ENCODE measurements around the gene VPS45. TPM values are rescaled to one million over a fixed set of nuclear protein-coding genes. Genes with fewer than 3 reads are reported as not detected.

VPS45 gene
- polyA plus RNA-seq, 3 donors = 36.0 to 41.9 (median 36.8) TPM

GRCh38 chr1:150192012-150192411 is 124.4 kb downstream of the VPS45 start:
- Mint-ChIP-seq H3K9me3 (peaks cover 0 to 5% (median 3%) of the 10 kb centered on the region in 7 donors), H3K27me3 (ENCODE audit: low read depth in 3 of 3) (peaks cover 1 to 2% (median 2%) of the 10 kb centered on the region in 3 donors), H3K36me3 (peaks cover 5 to 11% of the 10 kb centered on the region in 2 donors), H3K4me3 (no peak overlapping the region), H3K27ac (no peak overlapping the region), H3K4me1 (peaks cover 10% of the 10 kb centered on the region)
- Histone ChIP-seq H3K27ac (ENCODE audit: low read depth in 1 of 2, low read length in 2 of 2) (no peak overlapping the region), H3K9me3 (replicated peaks in 1 of 2; ENCODE audit: control insufficient read depth in 1 of 2, insufficient read depth in 1 of 2, low read length in 2 of 2) (no peaks in the 10 kb centered on the region), H3K4me1 (ENCODE audit: control insufficient read depth in 1 of 2, insufficient read depth in 2 of 2, low read length in 2 of 2) (peaks cover 10 to 11% of the 10 kb centered on the region in 2 donors), H2AFZ (ENCODE audit: insufficient read depth, low read depth, low read length, poor library complexity, severe bottlenecking) (no peak overlapping the region), H3K79me2 (ENCODE audit: insufficient read depth, low read length) (no peaks in the 10 kb centered on the region), H3K4me2 (replicated peaks; ENCODE audit: extremely low read depth, low read length, poor library complexity, severe bottlenecking) (no peak overlapping the region), H3K4me3 (replicated peaks in 1 of 3; ENCODE audit: low read depth in 2 of 3, low read length in 3 of 3) (no peak overlapping the region), H3K27me3 (ENCODE audit: control insufficient read depth in 2 of 2, insufficient read depth in 2 of 2, low read length in 2 of 2) (no peaks in the 10 kb centered on the region), H3K9ac (ENCODE audit: insufficient read depth, low read length, poor library complexity, severe bottlenecking) (no peak overlapping the region), H3K36me3 (replicated peaks in 1 of 2; ENCODE audit: control insufficient read depth in 1 of 2, insufficient read depth in 2 of 2, low read length in 2 of 2) (no peaks in the 10 kb centered on the region), H4K20me1 (ENCODE audit: insufficient read depth, low read length) (no peaks in the 10 kb centered on the region)
- no CpG with 5 or more reads among the region's 2 CpGs for WGBS (ENCODE audit: insufficient coverage)
- DNase-seq = no peak
- intact Hi-C loops (cut with micrococcal nuclease) = no loop called here
- TF ChIP-seq, protein P1, sequence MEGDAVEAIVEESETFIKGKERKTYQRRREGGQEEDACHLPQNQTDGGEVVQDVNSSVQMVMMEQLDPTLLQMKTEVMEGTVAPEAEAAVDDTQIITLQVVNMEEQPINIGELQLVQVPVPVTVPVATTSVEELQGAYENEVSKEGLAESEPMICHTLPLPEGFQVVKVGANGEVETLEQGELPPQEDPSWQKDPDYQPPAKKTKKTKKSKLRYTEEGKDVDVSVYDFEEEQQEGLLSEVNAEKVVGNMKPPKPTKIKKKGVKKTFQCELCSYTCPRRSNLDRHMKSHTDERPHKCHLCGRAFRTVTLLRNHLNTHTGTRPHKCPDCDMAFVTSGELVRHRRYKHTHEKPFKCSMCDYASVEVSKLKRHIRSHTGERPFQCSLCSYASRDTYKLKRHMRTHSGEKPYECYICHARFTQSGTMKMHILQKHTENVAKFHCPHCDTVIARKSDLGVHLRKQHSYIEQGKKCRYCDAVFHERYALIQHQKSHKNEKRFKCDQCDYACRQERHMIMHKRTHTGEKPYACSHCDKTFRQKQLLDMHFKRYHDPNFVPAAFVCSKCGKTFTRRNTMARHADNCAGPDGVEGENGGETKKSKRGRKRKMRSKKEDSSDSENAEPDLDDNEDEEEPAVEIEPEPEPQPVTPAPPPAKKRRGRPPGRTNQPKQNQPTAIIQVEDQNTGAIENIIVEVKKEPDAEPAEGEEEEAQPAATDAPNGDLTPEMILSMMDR (IDR thresholded peaks at IDR 0.05) = no peak

GRCh38 chr1:150194381-150195031 is 126.9 kb downstream of the VPS45 start:
- Histone ChIP-seq H3K4me1 (ENCODE audit: control insufficient read depth in 1 of 2, insufficient read depth in 2 of 2, low read length in 2 of 2) (no peaks in the 10 kb centered on the region), H3K36me3 (replicated peaks in 1 of 2; ENCODE audit: control insufficient read depth in 1 of 2, insufficient read depth in 2 of 2, low read length in 2 of 2) (no peaks in the 10 kb centered on the region), H3K79me2 (ENCODE audit: insufficient read depth, low read length) (no peaks in the 10 kb centered on the region), H3K27ac (ENCODE audit: low read depth in 1 of 2, low read length in 2 of 2) (no peak overlapping the region), H3K4me2 (replicated peaks; ENCODE audit: extremely low read depth, low read length, poor library complexity, severe bottlenecking) (no peak overlapping the region), H3K9ac (ENCODE audit: insufficient read depth, low read length, poor library complexity, severe bottlenecking) (no peak overlapping the region), H3K27me3 (ENCODE audit: control insufficient read depth in 2 of 2, insufficient read depth in 2 of 2, low read length in 2 of 2) (no peaks in the 10 kb centered on the region), H2AFZ (ENCODE audit: insufficient read depth, low read depth, low read length, poor library complexity, severe bottlenecking) (no peak overlapping the region), H3K4me3 (replicated peaks in 1 of 3; ENCODE audit: low read depth in 2 of 3, low read length in 3 of 3) (no peak overlapping the region), H4K20me1 (ENCODE audit: insufficient read depth, low read length) (no peaks in the 10 kb centered on the region), H3K9me3 (replicated peaks in 1 of 2; ENCODE audit: control insufficient read depth in 1 of 2, insufficient read depth in 1 of 2, low read length in 2 of 2) (no peaks in the 10 kb centered on the region)
- H3K27me3 Mint-ChIP-seq (ENCODE audit: low read depth in 3 of 3) = peaks cover 6 to 11% (median 8%) of the 10 kb centered on the region in 3 donors
- peaks cover 5 to 11% of the 10 kb centered on the region in 2 donors for H3K36me3 Mint-ChIP-seq
- WGBS (ENCODE audit: insufficient coverage) = 93% methylated on average over 3 of the region's 4 CpGs
- no peak overlapping the region for H3K4me3 Mint-ChIP-seq
- H3K9me3 Mint-ChIP-seq = peaks cover 0 to 6% (median 3%) of the 10 kb centered on the region in 7 donors
- intact Hi-C loops (cut with micrococcal nuclease) = no loop called here
- H3K4me1 Mint-ChIP-seq = no peaks in the 10 kb centered on the region
- no peak for DNase-seq
- no peak overlapping the region for H3K27ac Mint-ChIP-seq
- TF ChIP-seq, protein P1 (IDR thresholded peaks at IDR 0.05) = no peak

Other genes with a start within 250 kb of the VPS45 start
- gene BOLA1, start 168.2 kb upstream of the VPS45 start, polyA plus RNA-seq = 10 to 100 TPM in 2 of 3 donors, 1 to 10 TPM in 1; 5.1 to 17.8 (median 17.6) TPM
- under 1 TPM; 0.07 to 0.17 (median 0.14) TPM for gene SV2A, start 149.9 kb upstream of the VPS45 start, polyA plus RNA-seq
- gene SF3B4, start 140.0 kb upstream of the VPS45 start, polyA plus RNA-seq = 10 to 100 TPM; 52.2 to 78.6 (median 64.6) TPM
- gene MTMR11, start 130.9 kb upstream of the VPS45 start, polyA plus RNA-seq = 100 to 1,000 TPM in 1 of 3 donors, 10 to 100 TPM in 2; 53.1 to 152 (median 54.6) TPM
- gene OTUD7B, start 57.0 kb upstream of the VPS45 start, polyA plus RNA-seq = under 1 TPM in 1 of 3 donors, not detected in 2; 0.03 TPM
- gene PLEKHO1, start 82.1 kb downstream of the VPS45 start, polyA plus RNA-seq = 100 to 1,000 TPM in 2 of 3 donors, 10 to 100 TPM in 1; 87.2 to 170 (median 110) TPM
- gene ANP32E, start 168.3 kb downstream of the VPS45 start, polyA plus RNA-seq = 10 to 100 TPM in 2 of 3 donors, 1 to 10 TPM in 1; 4.6 to 26.6 (median 20.4) TPM
- not detected for gene CA14, start 190.0 kb downstream of the VPS45 start, polyA plus RNA-seq
- gene APH1A, start 201.2 kb downstream of the VPS45 start, polyA plus RNA-seq = 100 to 1,000 TPM in 1 of 3 donors, 10 to 100 TPM in 2; 83.7 to 134 (median 83.9) TPM
- gene C1orf54, start 205.0 kb downstream of the VPS45 start, polyA plus RNA-seq = 10 to 100 TPM in 1 of 3 donors, 1 to 10 TPM in 2; 9.2 to 14.5 (median 10.0) TPM
- under 1 TPM in 1 of 3 donors, not detected in 2; 0.61 TPM for gene CIART, start 214.8 kb downstream of the VPS45 start, polyA plus RNA-seq
- 10 to 100 TPM; 42.3 to 53.0 (median 49.6) TPM for gene MRPS21, start 226.1 kb downstream of the VPS45 start, polyA plus RNA-seq

All from CD14-positive monocyte (primary cell).